Central memory CD4-positive, alpha-beta T cell (primary cell): ENCODE results near the gene CELSR1.

Experiments used
- DNase-seq: peaks from one replicate; pipeline ENCODE4 v3.0.0; 2022

CELSR1 gene

DNA sequence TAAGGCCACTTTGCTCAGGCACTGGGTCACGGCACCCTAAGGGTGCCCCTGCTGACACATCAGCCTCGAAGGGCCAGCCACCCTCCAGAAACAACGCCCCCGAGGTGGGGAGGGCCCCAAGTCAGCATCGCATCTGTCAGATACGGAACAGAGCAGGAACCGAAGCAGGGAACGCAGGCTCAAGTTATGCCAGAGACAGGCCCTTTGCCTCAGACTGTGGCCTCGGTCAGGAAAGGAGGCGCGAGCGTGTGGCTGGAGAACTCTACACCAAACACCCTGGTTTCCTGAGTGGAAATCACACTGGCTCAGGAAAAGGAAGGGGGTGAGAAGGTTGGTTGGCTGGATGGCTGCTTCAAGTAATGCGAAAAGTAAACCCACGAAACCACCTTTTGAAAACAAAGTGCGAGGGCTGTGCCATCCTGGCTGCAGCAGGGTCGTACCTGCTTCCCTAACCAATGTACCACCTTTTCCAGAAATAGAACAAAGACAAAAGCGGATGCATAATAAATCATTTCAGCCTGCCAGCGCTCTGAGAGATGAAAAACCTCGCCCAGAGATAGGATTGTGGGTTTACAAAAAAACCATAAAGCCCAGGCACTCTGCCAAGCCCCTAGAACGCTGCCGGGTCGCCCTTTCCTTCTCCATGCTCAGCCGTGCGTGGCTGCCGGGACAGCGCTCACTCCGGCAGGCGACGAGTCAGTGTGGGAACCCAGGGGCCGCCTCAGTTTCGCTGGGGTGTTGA is 163.3 kb downstream of the CELSR1 start:
- DNase-seq, result peak; percentile 35

DNA sequence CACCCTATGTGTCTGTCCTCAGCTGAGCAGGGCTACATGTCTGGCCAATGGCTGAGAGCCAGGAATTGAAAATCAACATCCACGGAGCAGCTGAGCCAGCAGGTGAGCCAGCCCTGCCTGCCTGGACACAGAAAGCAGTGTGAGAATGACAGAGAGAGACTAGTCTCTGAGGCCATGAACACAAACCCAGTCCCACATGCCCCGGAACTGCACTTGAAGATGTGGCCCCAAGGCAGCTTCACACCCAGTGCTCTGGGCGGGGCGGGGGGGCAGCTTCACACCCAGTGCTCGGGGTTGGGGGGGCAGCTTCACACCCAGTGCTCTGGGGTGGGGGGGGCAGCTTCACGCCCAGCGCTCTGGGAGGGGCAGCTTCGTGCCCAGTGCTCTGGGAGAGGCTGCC is 164.3 kb downstream of the CELSR1 start:
- no peak for DNase-seq

DNA sequence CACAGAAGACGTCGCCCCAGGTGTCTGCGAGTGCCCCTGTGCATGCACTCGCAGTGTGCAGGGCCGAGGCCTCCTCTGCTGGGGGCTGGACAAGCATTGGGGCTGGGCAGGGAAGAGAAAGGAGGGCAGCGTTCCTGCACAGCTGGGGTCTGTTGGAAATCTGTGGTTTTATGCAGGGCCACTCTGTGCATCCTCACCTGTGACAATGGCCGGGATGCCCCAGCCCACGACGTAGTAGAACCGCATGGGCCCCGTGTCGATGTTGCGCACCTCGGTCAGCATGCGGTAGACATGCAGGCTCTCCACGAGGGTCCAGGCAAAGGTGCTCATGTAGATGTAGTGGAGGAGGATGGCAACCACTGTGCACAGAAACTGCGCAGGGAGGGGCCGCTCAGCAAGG is 164.7 kb downstream of the CELSR1 start:
- DNase-seq, result no peak

DNA sequence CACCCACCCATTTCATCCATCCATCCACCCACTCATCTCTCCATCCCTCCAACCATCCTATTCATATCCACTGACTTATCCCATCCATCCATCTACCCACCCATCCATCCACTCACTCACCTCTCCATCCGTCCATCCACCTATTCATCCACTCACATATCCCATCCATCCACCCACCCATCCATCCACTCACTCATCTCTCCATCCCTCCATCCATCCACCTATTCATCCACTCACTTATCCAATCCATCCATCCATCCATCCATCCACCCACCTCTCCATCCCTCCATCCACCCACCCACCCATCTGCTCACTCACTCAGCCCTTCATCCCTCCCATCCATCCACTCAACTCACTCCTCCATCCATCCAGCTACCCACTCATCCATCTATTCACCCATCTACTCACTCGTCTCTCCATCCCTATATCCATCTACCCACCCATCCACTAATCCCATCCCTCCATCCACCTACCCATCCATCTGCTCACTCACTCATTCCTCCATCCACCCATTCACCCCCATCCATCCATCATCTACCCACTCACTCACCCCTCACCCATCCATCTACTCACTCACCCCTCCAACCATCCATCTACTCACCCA is 165.7 kb downstream of the CELSR1 start:
- no peak for DNase-seq

DNA sequence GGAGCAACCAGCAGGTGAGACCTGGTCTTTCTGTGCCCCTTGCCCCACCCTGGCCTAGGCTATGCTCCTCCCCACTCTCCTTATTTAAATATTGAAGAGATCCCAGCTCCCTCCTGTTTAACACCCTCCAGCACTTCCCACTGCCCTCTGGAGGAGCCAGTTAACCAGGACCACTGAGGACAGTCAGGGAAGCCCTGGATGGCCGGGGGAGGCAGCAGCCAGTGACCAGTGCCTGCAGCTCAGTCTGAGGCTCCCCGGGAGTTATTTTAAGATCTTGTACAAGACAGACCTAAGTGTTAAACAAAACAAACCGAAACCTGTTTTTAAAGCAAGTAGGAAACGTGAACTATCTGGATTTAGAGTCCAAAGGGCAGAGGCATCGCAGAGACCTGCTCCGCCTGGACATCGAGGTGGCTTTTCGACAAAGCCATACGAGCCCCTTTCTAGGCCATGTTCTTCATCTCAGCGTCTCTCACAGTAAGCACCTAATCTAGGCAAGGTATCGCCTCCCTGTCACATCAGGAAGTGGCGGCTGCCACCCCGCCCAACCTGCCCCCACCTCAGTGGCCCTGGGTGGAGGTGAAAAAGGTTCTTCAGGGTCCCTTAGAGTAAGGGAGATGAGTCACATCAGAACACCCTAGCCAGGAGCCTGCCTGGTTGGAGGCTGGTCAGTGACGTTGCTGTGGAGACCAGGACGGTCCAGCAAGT is 166.7 kb downstream of the CELSR1 start:
- DNase-seq, result peak; percentile 44

DNA sequence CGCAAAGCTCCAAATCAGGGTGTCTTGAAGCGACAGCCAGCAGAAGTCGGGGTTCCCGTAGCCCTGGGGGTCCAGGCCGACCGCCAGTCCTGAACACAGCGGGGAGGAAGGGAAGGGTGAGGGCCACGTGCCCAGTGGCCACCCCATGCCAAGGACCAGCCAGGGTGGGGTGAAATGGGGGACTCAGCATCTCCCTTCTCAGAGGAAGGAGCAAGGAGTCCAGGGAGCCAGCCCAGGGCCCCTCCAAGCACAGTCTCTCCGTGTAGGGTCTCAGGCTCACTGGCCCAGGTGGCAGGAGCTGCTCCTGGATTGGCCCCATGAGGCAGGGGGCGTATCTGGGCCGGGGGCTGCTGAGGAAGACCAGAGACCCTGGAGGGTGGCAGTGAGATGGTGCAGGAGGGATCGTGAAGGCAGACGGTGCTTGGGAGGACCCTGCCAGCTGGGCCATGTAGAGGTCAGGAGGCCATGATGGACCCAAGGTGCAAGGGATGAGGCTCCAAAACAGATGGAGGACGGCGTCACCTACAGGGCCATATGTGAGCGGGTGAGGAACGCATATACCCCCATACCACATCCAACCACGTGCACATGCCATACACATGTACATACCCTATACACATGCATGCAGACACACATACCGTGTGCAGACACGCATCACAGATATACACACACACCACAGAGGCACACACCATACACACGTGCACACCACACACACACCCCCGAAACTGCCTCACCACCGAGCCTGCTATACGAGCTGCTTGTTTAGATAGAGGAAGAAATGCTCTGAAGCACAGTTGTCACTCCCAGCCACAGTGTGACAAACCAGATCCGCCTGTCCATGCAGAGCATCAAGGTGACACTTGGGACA is 167.5 kb downstream of the CELSR1 start:
- DNase-seq, result no peak

DNA sequence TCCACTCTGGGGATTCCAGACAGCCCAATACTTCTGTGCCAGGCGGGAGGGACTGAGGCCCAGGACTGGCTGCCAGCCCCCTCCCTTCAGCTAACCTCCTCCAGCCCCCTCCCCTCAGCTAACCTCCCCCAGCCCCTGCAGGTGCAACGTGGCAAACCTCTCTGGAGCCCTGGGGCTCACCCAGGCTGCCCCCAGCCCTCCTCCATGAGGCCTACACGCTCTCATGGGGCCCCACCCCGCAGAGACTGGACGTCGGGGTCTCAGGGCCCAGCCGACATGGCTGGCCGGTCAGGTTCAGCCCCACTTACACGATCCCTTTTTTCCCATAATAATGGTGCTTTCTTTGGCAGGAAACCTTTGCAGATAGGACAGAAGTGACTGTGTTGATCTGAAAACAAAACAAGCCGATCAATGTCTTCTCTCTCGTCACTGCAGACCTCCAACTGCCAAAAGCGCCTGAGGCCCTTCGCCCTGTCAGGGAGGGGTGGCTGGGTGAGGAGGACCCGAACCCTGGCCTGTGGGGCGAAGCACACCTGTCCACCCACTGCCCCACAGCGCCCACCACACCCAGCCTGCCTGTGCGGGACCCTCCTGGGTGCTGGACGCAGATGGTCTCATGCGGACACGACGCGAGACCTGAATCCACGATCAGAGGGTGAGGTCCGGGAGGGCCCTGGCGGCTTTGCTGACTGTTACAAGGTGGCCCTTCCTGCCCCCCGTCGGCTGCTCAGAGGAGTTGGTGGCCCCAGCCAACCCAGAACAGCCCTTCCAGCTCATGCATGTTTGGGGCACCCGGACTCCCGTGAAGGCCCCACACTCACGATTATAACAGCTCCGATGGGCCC is 168.3 kb downstream of the CELSR1 start:
- no peak for DNase-seq

DNA sequence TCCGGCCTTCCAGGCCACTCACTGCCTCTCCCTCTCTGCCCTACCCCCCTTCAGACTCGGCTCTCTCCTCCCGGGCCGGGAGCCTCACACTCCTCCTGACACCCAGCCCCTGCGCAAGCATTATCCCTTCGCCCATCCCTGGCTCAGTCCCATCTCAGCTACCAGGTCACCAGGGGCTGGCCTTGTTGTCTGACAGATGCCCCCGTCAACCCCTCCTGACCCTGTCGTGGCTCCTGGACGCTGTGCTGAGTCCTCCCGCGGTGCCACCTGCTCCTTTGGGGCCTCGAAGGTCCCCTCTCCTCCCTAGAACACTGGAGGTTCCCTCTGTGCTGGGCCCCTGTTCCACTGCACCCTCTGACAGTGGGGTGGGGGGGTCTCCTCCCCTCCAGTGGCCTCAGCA is 169.0 kb downstream of the CELSR1 start:
- DNase-seq, result no peak

DNA sequence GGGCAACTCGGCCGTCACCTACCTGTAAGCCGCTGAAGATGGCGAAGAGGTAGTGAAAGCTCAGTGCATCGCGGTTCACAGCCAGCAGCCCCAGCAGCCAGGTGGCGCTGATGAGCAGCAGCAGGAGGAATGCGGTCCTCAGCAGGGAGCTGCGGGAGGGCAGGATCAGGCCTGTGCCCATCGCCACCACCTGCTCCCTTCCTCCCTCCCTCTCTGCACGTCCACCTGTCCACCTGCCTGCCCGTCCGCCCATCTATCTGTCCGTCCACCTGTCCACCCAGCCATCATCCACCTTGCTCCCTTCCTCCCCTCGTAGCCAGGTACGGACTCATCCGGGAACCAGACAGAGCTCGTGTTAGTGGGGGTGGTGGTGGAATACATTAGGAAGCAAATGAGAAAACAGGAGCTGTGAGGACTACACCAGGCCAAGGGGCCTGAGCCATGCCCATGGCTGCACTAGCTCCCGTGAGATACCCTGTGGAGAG is 169.7 kb downstream of the CELSR1 start:
- peak; percentile 58 for DNase-seq

DNA sequence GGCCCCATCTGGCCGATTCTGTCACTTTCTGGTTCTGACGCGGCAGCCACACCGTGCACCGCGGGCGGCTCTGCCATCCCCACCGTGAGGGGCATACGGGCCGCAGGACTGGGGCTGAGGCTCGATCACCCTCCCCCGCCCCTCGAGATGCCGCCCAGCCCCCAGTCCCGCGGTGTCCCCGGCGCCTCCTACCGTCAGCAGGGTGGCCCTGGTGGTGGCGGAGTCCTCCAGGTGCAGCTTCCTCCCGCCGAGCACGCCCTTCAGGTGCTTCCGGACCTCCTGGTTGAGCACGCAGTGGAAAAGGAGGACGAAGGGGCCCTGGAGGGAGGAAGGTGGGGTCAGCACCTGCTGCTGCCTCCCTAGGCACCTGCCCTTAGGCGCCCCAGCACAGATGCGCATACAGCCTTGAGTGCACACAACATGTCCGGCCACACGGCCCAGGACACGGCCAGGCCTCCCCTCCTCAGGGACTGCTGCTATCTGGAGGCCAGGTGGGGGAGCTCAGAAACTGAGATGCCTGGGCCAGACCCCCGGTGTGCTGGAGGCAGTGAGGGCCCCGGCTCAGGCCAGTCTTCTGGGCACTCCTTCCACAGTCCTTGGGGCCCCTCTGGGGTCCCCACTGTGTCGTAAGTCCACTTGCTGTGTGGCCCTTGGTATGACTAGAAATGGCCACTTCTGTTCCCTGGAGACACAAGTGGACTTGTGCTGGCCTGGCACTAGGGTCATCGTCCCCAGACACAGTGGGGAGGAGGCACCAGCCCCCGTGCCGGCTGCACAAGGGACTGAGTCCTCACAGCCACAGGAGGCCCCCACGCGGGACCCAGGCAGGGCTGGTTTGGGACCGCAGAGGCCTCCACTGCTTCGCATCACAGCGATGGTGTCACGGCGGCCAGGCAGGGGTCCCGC is 170.4 kb downstream of the CELSR1 start:
- peak; percentile 57 for DNase-seq

DNA sequence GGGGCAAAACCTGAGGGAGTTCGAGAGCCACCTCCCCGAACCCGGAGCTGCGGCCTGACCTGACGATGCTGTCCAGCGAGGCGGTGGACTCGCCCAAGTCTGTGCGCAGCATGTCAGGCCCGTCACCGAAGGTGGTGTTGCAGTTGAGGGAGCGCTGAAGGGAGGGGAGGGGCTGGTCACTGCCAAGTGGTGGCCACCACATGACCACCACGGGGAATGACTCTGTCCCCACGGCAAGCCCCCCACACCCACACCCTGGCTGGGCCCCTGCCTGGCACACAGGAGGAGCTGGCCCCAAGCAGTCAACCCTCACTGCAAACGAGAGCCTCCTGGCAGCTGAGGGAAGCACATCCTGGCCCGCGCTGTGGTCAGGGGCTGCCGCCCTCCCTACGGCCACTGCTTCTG is 171.1 kb downstream of the CELSR1 start:
- DNase-seq, result no peak

DNA sequence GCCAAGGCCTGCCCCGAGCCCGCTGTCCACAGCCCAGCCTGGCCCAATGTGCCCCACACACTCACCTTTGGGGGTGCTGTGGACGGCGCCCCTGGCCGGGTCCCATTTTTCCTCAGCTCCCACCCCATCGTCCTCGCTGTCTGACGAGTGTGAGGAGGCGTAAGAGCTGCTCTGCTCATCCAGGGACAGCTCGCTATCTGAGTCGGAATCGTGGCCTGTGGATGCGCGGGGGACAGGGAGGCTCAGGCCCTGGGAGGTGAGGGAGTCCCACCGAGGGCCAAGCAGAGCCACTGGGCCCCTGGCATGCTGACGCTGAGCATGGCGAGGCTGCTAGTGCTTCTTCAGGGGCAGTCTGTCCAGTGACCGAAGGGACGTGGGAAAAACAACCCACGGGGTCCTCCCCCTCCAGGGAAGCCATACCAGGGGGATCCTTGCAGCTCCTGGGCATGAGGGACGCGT is 172.2 kb downstream of the CELSR1 start:
- DNase-seq, result no peak

DNA sequence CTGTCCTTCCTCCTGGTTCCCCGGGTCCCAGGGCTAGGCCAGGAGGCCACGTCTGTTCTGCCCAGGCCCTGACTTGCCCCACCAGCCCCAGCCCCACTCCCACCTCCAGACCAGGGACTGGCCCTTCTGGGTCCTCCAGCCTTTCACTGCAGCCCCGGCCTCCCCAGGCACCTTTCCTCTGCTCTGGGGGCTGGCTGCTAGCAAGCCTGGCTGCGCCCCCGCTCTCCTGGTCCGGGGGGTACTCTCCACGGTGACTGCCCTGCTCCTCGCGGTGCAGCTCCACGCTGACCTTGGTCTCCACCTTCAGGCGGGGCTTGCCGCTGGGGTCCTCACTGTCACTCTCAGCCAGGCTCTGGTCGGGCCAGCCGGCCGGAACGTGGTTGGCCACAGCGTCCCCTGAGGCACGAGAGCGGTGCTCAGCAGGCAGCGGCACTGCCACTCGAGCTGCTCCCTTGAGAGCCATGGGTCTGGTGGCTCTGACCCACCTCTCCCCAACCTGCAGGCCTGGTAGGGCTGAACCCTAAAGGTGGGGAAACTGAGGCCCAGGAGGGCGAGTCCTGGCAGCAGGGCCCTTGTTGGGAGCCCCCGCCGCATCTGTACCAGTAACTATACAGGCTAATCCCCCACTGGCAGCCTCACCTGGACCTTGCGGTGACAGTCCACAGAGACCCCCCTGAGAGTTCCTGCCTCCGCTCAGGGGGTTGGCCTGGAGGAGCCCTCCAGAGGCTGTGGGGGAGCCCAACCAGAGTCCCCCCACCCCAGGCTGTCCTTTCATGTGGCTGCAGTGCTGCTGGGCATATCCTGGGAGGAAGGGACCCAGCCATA is 172.9 kb downstream of the CELSR1 start:
- DNase-seq, result no peak

DNA sequence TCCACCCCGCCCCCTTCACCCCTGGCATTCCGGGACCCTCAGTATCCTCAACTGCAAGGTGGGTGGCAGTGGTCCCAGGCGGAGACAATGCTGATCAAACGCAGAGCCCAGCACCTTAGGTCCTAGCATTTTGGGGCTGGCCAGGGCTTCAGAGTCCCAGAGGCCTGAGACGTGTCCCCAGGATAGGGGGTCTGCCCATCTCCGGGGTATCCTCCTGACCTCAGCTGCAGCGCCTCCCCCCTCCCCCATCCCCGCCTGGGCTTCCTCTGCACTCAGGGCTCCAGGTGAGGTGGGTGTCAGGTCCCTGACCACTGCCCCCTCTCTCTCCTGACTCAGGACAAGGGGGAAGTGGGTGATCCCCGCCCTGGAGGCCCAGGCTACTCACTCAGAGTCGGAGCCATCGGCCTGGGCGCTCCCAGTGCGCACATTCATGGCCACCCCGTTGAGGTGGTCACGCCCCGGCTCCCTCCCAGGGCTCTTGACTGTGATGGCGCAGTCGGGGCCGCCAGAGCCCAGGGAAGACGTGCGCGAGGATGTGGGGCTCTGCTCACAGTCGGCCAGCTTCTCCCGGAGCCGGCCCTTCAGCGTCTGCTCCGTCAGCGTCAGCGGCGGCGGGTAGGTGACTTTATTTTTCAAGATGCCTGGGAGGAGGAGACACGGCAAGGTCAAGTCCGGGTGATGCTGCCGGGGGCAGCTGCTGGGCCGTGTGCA is 173.7 kb downstream of the CELSR1 start:
- DNase-seq, result no peak

DNA sequence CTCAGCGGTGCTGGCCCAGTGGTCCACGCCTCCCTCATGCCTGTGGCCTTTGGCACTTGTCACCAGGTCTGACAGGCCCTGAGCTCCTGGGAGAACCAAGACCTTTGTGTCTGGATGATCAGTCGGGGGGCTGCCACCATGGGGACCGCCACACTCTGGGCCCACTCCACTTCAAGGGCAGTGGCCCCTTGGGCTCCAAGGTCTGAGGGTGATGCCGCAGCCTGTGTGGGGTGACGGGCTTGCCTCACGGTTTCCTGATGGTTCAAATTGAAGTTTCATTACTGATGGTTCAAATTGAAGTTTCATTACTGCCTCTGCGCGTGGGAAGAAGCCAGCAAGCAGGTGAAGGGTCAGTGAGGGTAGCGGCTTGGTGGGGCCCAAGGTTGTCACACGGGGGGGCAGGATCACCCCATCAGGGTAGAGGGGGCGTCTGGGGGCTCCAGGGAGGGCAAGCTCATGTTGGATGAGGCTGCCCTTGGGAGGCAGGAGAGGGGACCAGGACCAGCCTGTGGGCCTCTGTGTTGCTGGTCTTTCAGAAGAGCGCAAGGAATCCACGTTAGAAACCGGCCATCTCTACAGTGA is 174.4 kb downstream of the CELSR1 start:
- no peak for DNase-seq

DNA sequence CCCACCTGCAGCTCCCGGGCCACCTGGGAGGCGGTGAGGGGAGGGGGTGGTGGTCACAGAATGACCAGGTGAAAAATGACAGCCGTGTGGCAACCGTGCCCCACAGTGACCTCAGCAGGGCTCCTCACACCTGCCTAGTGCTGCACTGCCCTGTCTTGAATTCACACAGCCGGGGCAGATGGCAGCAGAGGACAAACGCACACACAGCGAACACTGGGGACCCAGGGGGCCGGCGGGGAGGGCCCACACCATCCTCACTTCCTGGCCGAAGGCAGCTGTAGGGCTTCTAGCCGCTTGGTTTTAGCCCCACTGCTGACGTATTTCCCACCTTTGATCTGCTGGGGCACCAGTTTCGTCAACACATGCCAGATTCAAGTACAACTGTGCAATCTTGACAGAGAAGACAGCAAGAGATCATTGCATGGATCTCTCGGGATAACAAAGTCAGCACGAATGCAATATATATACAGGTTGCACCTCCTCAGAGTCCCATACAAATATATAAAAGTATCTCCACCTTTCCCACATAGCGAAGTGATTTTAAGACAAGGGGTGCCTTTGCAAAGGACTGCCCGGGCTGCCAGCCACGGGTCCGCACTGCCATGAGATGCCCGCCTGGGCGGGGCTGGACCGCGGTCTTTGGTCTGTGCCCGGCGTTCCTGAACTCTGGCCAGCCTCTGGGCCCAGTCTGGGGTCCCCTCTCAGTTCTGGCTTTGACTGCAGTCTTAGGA is 175.1 kb downstream of the CELSR1 start:
- no peak for DNase-seq

DNA sequence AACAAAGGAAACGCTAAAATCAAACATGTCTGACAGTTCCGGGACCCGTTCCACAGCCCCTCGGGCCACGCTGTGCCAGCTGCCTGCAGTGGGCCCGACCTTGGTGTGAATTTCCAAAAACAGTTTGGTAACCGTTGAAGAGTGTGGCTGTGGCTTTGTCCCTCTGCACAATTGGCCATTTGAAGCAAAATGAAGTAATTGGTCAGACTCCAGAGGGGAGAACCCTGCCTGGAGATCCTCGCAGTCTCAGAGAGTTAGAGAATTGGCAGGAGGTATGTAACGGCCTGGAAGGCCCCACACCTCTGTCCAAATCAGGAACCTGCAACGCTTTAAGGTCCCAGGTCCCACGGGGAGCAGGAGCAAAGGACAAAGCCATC is 175.6 kb downstream of the CELSR1 start:
- no peak for DNase-seq

DNA sequence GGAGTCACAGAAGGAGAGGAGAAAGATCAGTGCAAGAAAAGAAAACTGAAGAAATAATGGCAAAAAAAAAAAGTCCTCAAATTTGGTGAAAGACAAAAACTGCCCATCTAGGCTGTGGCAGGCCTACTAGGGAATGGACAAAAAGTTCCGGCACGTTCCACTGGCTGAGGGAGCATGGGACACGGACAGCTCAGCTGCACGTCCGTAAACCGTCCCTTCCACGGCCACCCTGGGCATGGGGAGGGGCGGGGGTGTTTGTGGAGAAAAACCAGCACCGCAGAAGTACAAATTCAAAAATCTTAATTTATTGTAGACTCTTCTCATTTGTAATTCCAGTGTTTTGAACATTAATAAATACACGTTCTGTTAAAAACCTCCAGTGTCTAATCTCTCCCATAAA is 176.5 kb downstream of the CELSR1 start:
- no peak for DNase-seq
